IPS DF 6.9 (cell line): ENCODE data around the gene TTR.
A peak's percentile ranks its signal among the peaks of the same experiment; 100 is the strongest.

ENCODE experiments used
- DNase-seq: peaks from one replicate; pipeline ENCODE4 v3.0.0-alpha.2; 2013; ENCODE audit warnings: low read depth, low spot score
- H3K27ac ChIP-seq: one replicate; pipeline ENCODE4 v1.5.1; 2013; ENCODE audit warnings: low read length, control low read depth
- H3K27me3 ChIP-seq: 2 replicates; pipeline ENCODE4 v1.6.1; 2013; ENCODE audit warnings: mild to moderate bottlenecking, low read length; ENCODE audit not compliant: control insufficient read depth, insufficient read depth
- H3K36me3 ChIP-seq: 2 replicates; pipeline ENCODE4 v1.6.1; 2013; ENCODE audit warnings: low read length; ENCODE audit not compliant: control insufficient read depth, insufficient read depth
- H3K4me1 ChIP-seq: 2 replicates; pipeline ENCODE4 v1.6.1; 2013; ENCODE audit warnings: low read length; ENCODE audit not compliant: control insufficient read depth, insufficient read depth
- H3K4me3 ChIP-seq: 2 replicates; pipeline ENCODE4 v1.5.1; 2013; ENCODE audit warnings: mild to moderate bottlenecking, low read length
- H3K9me3 ChIP-seq: 2 replicates; pipeline ENCODE4 v1.6.1; 2013; ENCODE audit warnings: low read length, inconsistent platforms; ENCODE audit not compliant: control insufficient read depth, insufficient read depth
- WGBS: extraction: QIAGEN DNeasy Blood & Tissue Kit; methylation state at CpG from one replicate; pipeline ENCODE4 v1.1.7; 2013; ENCODE audit warnings: mixed read lengths, missing lambda C conversion rate; ENCODE audit not compliant: insufficient read length, insufficient coverage; 5-methylcytosine and 5-hydroxymethylcytosine counted together

TTR gene

GRCh38 chr18:31595121-31595771 is 3.6 kb downstream of the TTR start:
- no peak overlapping the region for H3K27ac ChIP-seq
- DNase-seq: no peak
- no peaks in the 10 kb centered on the region for H3K4me1 ChIP-seq
- no CpG with 5 or more reads among the region's 5 CpGs for WGBS
- no peaks in the 10 kb centered on the region for H3K9me3 ChIP-seq
- no peak overlapping the region for H3K4me3 ChIP-seq
- H3K27me3 ChIP-seq: no peaks in the 10 kb centered on the region
- H3K36me3 ChIP-seq: no peaks in the 10 kb centered on the region

GRCh38 chr18:31596081-31596872 is 4.6 kb downstream of the TTR start:
- H3K9me3 ChIP-seq: no peaks in the 10 kb centered on the region
- no peak overlapping the region for H3K4me3 ChIP-seq
- H3K4me1 ChIP-seq: no peaks in the 10 kb centered on the region
- no peaks in the 10 kb centered on the region for H3K36me3 ChIP-seq
- H3K27ac ChIP-seq: no peak overlapping the region
- no peak for DNase-seq
- H3K27me3 ChIP-seq: no peaks in the 10 kb centered on the region
- no CpG with 5 or more reads among the region's 9 CpGs for WGBS

GRCh38 chr18:31598021-31598805 is 6.5 kb downstream of the TTR start:
- Histone ChIP-seq H3K4me1 (no peaks in the 10 kb centered on the region), H3K9me3 (no peaks in the 10 kb centered on the region), H3K27me3 (no peaks in the 10 kb centered on the region), H3K27ac (no peak overlapping the region), H3K36me3 (no peaks in the 10 kb centered on the region), H3K4me3 (no peak overlapping the region)
- no CpG with 5 or more reads among the region's 13 CpGs for WGBS
- DNase-seq: no peak

DNA sequence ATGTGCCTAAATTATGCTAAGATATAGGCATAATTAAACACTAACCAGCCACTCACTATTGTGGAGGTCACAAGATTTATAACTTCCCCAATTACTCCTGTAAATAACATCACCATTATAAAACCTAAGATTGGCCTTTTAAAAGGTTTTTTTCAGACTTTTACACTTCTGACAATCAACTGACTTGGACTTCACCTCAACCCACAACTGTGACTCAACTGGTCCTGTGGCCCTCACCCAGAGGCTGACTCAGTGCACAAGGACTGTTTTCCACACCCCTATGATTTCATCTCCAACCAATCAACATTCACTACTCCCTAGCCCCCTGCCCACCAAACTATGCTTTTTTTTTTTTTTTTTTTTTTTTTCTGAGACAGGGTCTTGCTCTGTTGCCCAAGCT is 11.6 kb downstream of the TTR start:
- no peak overlapping the region for H3K27ac ChIP-seq
- H3K36me3 ChIP-seq: no peaks in the 10 kb centered on the region
- no peaks in the 10 kb centered on the region for H3K27me3 ChIP-seq
- no peak overlapping the region for H3K4me3 ChIP-seq
- no peaks in the 10 kb centered on the region for H3K9me3 ChIP-seq
- no peak for DNase-seq
- H3K4me1 ChIP-seq: no peaks in the 10 kb centered on the region

DNA sequence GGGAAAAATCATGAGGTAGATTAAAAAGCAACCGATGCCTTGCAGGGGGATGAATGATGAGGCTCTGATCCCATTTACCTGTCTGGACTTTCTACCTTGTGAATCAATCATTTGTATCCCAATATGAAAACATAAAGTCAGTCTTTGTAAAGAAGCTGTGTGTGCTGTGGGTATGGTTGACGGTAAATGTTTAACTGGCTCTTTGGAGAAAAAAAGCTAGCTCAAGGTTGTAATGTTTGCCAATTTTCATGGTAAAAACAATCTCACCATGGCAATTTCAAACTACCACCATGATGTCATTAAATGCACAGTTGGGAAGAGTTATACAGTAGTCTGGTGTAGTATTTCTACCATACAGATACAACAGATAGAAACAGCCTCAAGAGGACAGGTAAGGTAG is 14.6 kb downstream of the TTR start:
- H3K4me1 ChIP-seq: no peaks in the 10 kb centered on the region; the same call in 1 of the 2 replicates
- WGBS: no CpG with 5 or more reads among the region's 2 CpGs
- no peaks in the 10 kb centered on the region for H3K36me3 ChIP-seq
- H3K27ac ChIP-seq: no peak overlapping the region
- H3K27me3 ChIP-seq: no peaks in the 10 kb centered on the region
- no peak for DNase-seq
- no peaks in the 10 kb centered on the region for H3K9me3 ChIP-seq
- H3K4me3 ChIP-seq: no peak overlapping the region

DNA sequence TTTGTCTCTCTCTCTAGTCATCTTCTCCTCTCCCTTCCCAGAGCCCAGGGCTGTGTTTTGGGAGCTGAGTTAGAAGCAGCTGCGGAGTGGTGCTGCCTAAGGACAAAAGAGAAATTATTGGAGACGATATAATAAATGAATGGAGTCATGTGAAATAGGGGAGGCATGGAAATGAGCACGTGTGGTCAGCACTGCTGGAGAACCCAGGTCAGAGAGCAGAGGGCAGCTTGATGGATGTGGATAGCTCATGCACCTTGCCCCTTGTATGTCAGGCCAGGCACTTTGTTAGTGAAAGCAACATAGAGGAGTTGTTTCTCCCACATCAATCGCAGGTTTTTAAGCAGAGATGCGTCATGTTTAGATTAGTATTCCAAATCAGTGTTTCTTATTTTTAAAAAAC is 15.7 kb downstream of the TTR start:
- H3K36me3 ChIP-seq: no peaks in the 10 kb centered on the region
- no peak overlapping the region for H3K4me3 ChIP-seq
- no peaks in the 10 kb centered on the region for H3K27me3 ChIP-seq
- no CpG with 5 or more reads among the region's 5 CpGs for WGBS
- peaks cover 1% of the 10 kb centered on the region; the same call in 1 of the 2 replicates for H3K4me1 ChIP-seq
- H3K27ac ChIP-seq: no peak overlapping the region
- DNase-seq: no peak
- no peaks in the 10 kb centered on the region for H3K9me3 ChIP-seq

DNA sequence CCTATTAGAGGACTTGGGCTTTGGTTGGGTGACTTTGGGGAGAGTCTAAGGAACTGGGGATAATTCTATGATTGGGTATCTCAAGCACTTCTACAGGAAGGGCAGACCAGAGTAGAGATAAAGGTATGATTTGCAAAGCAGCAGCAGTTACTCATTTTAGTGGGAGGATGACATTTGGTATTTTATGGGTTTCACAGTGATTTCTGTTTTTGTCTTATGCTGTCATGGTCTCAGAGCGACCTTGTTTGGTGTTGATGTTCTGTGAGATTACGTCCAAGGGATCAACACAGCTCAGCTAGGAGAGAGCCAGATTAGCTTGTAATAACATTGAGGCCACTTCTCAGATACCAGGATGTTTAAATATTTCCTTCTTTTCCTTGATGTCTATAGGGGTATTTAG is 18.2 kb downstream of the TTR start:
- Histone ChIP-seq H3K27ac (no peak overlapping the region), H3K4me1 (peaks cover 1% of the 10 kb centered on the region; the same call in 1 of the 2 replicates), H3K4me3 (no peak overlapping the region), H3K27me3 (no peaks in the 10 kb centered on the region), H3K9me3 (no peaks in the 10 kb centered on the region), H3K36me3 (no peaks in the 10 kb centered on the region)
- no peak for DNase-seq
- no CpG with 5 or more reads among the region's 2 CpGs for WGBS

DNA sequence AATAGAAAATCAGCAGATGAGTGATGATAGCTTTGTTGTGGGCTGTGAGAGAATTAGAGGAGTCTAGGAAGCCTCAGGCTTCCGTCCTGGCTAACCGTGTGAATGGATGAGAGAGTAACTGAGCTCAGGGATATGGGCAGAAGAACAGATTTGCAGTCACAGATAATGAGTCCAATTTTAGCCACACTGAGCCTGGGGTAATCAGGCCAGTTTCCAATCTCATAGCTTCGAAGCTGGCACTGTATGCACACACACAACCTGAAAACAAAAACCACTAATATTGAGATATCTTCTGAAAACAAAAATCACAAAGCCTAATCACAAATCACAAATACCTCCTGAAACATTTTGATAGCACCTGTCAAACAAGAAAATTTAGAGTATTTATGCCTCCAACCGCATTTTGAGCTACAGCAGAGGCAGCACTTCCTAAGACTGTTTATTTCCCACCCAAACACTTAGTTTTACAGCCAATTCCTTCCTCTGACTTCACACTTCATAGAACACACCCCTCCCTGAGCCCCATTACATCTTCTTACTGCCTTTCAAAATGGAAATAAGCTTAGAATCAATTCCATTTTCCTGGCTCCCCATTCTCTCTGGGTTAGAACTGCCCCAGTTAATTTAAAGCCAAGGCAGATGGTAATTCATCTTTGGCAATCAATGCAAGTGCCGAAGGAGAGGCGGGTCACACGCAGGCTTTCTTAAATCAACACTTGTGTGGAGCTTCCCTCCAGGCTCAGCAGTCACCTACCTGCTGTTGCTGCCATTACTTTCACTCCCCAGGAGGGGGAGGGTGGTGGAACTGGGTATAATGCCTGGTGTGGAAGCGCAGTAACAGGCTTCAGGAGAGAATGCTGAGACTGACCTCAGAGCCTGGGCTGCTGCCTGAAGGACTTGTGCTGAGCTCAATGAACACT is 18.9 kb downstream of the TTR start:
- no peaks in the 10 kb centered on the region for H3K9me3 ChIP-seq
- H3K27me3 ChIP-seq: no peaks in the 10 kb centered on the region
- no peaks in the 10 kb centered on the region for H3K36me3 ChIP-seq
- H3K4me3 ChIP-seq: no peak overlapping the region
- no CpG with 5 or more reads among the region's 8 CpGs for WGBS
- DNase-seq: peak; percentile 31
- H3K27ac ChIP-seq: no peak overlapping the region
- H3K4me1 ChIP-seq: peaks cover 1% of the 10 kb centered on the region; the same call in 1 of the 2 replicates

DNA sequence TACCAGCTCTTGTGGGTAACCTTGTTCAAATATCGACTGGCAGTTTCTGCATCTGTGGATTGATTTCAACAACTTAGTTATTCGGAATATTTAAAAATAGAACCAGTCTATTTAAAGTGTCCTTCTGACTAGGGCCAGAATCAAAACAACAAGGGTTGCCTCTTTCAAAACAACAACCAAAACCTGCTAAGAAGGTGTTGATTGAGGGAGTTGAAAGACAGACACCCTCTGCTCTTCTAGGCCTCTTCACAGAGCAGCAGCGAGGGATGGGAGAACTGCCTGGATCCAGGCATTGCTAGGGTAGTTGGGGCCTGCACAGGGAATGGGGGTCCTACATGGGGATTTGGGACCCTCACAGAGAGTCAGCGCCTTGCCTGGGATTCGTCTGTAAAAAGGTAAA is 19.8 kb downstream of the TTR start:
- Histone ChIP-seq H3K36me3 (no peaks in the 10 kb centered on the region), H3K27me3 (no peaks in the 10 kb centered on the region), H3K27ac (no peak overlapping the region), H3K4me1 (peaks cover 1% of the 10 kb centered on the region; the same call in 1 of the 2 replicates), H3K4me3 (no peak overlapping the region), H3K9me3 (no peaks in the 10 kb centered on the region)
- no CpG with 5 or more reads among the region's 5 CpGs for WGBS
- DNase-seq: no peak

GRCh38 chr18:31612124-31612523 is 20.4 kb downstream of the TTR start:
- Histone ChIP-seq H3K9me3 (no peaks in the 10 kb centered on the region), H3K4me1 (peaks cover 1% of the 10 kb centered on the region; the same call in 1 of the 2 replicates), H3K4me3 (no peak overlapping the region), H3K27ac (no peak overlapping the region), H3K36me3 (no peaks in the 10 kb centered on the region), H3K27me3 (no peaks in the 10 kb centered on the region)
- no peak for DNase-seq
- no CpG with 5 or more reads among the region's 6 CpGs for WGBS
